Esophagus muscularis mucosa (tissue), 4 donors: ENCODE measurements around the gene KCNS1.

Experiments used
- EP300 ChIP-seq: sonication (generic); formaldehyde crosslinking; IDR thresholded peaks from one replicate; pipeline ENCODE4 v1.6.1; 2017; ENCODE audit warnings: antibody characterized with exemption
- POLR2A ChIP-seq: fragments of 450-650 bp; IDR thresholded peaks from one replicate; pipeline ENCODE4 v1.6.1; 2017; ENCODE audit warnings: antibody characterized with exemption, moderate library complexity, mild to moderate bottlenecking, low read depth
- TF ChIP-seq, protein P1 (sequence below), 3 experiments: fragments of 200-600 bp in 2 of 3; fragments of 450-650 bp in 1 of 3; sonication (generic) in 2 of 3; IDR thresholded peaks; one replicate each; pipeline ENCODE4 v1.5.1; 2017 to 2019; ENCODE audit warnings: antibody characterized with exemption in 3 of 3, mild to moderate bottlenecking in 2 of 3, moderate library complexity in 1 of 3

- TF ChIP-seq, protein P1, sequence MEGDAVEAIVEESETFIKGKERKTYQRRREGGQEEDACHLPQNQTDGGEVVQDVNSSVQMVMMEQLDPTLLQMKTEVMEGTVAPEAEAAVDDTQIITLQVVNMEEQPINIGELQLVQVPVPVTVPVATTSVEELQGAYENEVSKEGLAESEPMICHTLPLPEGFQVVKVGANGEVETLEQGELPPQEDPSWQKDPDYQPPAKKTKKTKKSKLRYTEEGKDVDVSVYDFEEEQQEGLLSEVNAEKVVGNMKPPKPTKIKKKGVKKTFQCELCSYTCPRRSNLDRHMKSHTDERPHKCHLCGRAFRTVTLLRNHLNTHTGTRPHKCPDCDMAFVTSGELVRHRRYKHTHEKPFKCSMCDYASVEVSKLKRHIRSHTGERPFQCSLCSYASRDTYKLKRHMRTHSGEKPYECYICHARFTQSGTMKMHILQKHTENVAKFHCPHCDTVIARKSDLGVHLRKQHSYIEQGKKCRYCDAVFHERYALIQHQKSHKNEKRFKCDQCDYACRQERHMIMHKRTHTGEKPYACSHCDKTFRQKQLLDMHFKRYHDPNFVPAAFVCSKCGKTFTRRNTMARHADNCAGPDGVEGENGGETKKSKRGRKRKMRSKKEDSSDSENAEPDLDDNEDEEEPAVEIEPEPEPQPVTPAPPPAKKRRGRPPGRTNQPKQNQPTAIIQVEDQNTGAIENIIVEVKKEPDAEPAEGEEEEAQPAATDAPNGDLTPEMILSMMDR (IDR thresholded peaks at IDR 0.05) = no peak
- TF ChIP-seq EP300 = no peak
- no peak for TF ChIP-seq POLR2A
Observed at GRCh38 chr20:45069261-45069660, 31.7 kb downstream of the KCNS1 start.
